Frontal cortex (tissue), 4 donors: ENCODE results near the gene CCDC68. TPM values are rescaled to one million over a fixed set of nuclear protein-coding genes. Genes with fewer than 3 reads are reported as not detected.
"Not testable (repeated sequence)": the region's sequence is repeated elsewhere in the genome, so short reads cannot be mapped to it uniquely, and the experiment has no call there.

Experiments
- DNase-seq, 2 donors: peaks; one replicate each; pipeline ENCODE4 v3.0.0; 2012; ENCODE audit warnings: low spot score in 2 of 2
- FAIRE-seq: peaks from 2 replicates; lab custom pipeline; 2012; peaks lifted over from hg19 to GRCh38; lab: Jason Lieb, UNC
- total RNA-seq: library from RNA; depleted of rRNA; stranded (reverse); fragments of >200 nt; gene quantifications from one replicate; pipeline ENCODE4 v1.2.3, GENCODE V29; 2014
- donor health status: control.
- donor health status: control.
- donor health status: control.

Gene CCDC68
- total RNA-seq, 1 donor from 2014 or later = 1.2 TPM

- DNase-seq (no peak), FAIRE-seq (no peak)
Observed at GRCh38 chr18:54881229-54881768, 78.0 kb downstream of the CCDC68 start.

GRCh38 chr18:54880395-54881105, 78.7 kb downstream of the CCDC68 start:
- FAIRE-seq (no peak), DNase-seq (no peak)

GRCh38 chr18:54879691-54880090, 79.6 kb downstream of the CCDC68 start:
- DNase-seq (no peak), FAIRE-seq (no peak)

DNA sequence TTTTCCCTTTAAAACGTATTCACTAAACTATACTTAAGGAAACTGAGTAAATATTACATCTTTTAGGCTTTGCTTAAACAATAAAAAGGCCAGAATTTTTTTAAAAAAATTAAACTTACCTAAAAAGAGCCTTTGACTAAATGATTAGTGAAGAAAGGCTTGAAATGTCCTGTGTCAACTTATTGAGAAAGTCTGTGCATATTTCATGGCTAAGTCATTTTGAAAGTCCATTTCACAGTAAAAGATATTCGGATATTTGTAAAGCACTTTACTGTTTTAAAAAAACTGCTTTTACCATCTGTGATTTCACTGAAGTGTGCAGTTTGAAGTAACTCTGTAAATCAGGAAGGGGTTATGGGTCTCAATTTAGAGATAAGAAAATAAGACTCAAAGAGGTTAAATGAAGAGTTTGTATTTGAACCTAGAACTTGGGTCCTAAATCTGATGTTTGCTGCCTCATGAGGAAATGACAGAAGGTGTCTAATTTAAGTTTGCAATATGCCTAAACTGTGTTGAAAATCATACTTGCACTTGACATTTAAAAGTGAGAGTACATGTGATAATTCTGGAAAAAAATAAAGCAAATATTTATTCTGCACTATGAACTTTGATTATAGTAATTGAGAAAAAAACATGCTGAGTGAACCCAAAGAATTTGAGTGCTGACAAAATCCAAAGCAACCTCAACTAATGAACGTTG, 80.5 kb downstream of the CCDC68 start:
- FAIRE-seq (no peak), DNase-seq (no peak)

GRCh38 chr18:54878159-54878622, 81.1 kb downstream of the CCDC68 start:
- no peak for DNase-seq
- FAIRE-seq = no peak

DNA sequence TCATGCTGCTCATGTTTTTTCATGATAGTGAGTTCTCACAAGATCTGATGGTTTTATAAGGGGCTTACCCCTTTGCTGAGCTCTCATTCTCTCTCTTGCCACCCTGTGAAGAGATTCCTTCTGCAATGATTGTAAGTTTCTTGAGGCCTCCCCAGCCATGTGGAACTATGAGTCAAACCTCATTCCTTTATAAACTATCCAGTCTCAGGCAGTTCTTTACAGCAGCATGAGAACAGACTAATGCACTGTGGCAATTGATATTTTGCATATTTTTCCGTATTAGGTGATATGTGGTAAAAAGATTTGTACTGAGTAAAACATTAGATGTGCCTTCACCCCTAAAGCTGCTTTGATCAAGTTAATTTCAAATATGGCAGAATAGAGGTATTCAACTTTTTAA, 82.2 kb downstream of the CCDC68 start:
- no peak for FAIRE-seq

GRCh38 chr18:54875063-54875462, 84.2 kb downstream of the CCDC68 start:
- DNase-seq (no peak), FAIRE-seq (no peak)

More for the DNA sequence above, 82.2 kb downstream of the CCDC68 start:
- DNase-seq = no peak

DNA sequence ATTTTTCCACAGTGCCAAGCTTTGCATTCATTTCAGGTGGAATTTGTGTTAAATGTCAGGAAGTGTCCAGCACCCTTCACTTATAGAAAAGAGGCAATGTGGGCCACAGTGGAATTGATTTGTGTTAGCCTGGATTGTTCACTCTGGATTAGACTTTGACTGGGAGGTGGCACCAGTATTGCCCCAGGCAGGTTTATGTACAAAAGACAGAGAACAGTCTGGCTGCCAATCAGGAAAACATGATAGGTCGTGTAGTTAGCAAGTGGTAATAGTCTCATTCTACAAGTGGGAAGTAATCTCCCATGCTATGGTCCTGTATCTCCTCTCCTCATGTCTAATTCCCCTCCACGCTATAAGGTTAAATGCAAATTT, 85.4 kb downstream of the CCDC68 start:
- no peak for DNase-seq
- FAIRE-seq = no peak

GRCh38 chr18:54872681-54873080, 86.6 kb downstream of the CCDC68 start:
- no peak for DNase-seq
- no peak for FAIRE-seq

DNA sequence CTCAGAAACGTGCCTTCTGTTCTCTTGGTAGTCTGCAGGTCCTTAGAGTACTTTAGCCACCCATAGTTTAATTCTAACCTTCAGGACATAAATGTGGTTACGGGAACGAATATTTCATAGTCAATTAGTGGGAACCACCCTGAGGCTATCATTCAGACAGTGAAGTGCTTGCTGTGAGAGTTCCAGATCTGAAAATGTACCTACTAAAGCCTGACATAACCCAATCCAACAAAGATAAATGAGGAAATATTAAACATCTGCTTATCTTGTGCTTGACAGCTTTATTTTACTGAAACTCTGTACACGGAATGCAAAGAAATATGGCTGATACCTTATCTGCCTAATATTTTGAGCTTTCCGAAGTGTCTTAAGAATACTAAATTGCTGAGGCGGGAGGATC, 88.0 kb downstream of the CCDC68 start:
- DNase-seq (no peak), FAIRE-seq (no peak)

DNA sequence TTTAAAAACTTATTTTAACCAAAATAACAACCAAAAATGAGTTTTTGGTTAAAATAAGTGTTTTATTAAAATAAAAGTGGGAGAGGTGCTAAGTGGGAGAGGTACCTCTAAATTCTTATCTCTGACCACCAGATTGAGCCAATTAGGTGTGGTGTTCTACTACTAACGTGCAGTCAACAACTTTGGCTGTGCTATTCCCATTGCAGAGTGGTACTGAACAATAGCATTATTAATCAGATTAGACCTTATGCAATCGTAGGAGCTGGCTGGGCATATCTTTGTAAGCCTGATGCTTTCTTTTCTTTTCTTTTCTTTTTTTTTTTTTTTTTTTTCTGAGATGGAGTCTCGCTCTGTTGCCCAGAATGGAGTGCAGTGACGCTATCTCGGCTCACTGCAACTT, 92.1 kb downstream of the CCDC68 start:
- FAIRE-seq = no peak

DNA sequence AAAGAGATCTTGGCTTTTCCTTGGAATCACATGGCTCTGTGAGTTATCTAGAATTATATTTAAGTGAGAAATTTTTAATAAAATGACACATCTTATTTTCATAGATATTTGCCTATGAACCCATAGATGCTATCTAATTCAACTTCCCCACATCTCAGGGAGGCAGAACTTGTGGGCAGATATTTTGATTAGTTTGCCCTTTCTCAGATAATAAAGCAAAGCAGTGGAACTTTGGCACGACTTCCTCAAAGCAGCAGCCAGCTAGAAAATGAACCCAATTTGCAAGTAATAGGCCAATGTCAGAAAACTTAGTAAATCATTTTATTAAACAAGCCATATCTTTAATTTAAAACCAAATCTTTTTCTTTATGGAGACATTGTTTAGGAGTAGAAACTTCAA, 98.3 kb downstream of the CCDC68 start:
- FAIRE-seq (no peak), DNase-seq (no peak)

More for the DNA sequence above, 92.1 kb downstream of the CCDC68 start:
- DNase-seq = no peak

GRCh38 chr18:54859667-54860421, 99.4 kb downstream of the CCDC68 start:
- FAIRE-seq (no peak), DNase-seq (no peak)

DNA sequence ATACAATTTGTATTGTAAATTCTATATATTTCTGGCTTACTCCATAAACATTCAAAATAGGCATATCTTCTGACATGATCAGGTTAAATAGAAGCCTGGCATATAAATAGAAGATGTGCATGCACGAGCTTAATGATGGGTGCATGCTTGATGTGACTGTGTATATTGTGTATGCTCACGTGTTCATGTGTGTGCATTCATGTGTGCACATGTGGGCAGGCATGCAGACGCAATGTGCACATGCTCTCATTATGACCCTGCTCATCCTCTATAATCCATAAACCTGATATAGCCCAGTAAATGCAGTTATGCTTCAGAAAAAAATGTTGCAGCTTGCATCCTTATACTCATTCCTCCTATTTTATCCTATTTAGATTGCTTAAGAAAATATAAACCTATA, 101.8 kb downstream of the CCDC68 start:
- DNase-seq (no peak), FAIRE-seq (no peak)

- DNase-seq = no peak
- FAIRE-seq = no peak
Observed at GRCh38 chr18:54856105-54856646, 103.1 kb downstream of the CCDC68 start.

DNA sequence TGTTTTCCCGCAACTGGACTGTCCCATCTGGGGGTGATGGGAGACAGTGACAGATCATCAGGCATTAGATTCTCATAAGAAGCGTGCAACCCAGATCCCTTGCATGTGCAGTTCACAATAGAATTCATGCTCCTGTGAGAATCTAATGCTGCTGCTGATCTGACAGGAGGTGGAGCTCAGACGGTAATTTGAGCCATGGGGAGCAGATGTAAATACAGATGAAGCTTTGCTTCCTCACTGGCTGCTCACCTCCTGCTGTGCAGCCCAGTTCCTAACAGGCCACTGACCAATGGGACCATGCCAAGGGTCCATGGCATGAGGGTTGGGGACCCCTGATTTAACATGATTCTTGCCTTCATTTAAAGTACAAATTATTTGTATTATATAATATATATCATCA, 104.2 kb downstream of the CCDC68 start:
- FAIRE-seq, DNase-seq: not testable (repeated sequence)

- DNase-seq = no peak
- FAIRE-seq = no peak
Observed at GRCh38 chr18:54852780-54853675, 106.2 kb downstream of the CCDC68 start.
